Activated CD8-positive, alpha-beta memory T cell treated with anti-CD3 and anti-CD28 coated beads for 1 hour (primary cell): ENCODE results near the gene INSYN1.
"Not testable (repeated sequence)": the region's sequence is repeated elsewhere in the genome, so short reads cannot be mapped to it uniquely, and the experiment has no call there.

ENCODE experiments used
- DNase-seq, 2 donors: peaks; one replicate each; pipeline ENCODE4 v3.0.0-alpha.2; 2020; ENCODE audit warnings: low read depth in 1 of 2; ENCODE audit errors: extremely low read depth in 1 of 2

Gene INSYN1

GRCh38 chr15:73716417-73716816 is 36.7 kb downstream of the INSYN1 start:
- no peak for DNase-seq

- no peak for DNase-seq
Observed at GRCh38 chr15:73715417-73715816, 37.7 kb downstream of the INSYN1 start.

DNA sequence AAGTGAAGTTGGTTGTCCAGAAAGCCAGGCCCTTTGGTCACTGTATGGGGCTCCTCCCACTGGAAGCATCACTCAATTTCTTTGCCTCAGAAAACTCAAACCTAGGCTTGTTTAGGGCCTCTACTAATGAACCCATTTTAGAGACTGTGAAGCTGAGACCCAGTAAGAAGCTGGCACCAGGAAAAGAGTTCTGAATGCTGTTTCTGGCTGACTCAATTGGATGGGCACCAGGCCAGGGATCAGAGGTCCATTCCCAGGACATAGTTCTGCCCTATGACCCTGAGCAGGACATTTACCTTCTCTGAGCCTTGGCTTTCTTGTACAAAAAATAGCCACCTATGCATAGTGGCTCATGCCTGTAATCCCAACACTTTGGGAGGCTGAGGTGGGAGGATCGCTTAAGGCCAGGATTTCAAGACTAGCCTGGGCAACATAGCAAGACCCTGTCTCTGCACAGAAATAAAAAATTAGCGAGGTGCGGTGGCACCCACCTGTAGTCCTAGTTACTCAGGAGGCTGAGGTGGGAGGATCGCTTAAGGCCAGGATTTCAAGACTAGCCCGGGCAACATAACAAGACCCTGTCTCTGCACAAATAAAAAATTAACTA is 38.4 kb downstream of the INSYN1 start:
- DNase-seq, result no peak

DNA sequence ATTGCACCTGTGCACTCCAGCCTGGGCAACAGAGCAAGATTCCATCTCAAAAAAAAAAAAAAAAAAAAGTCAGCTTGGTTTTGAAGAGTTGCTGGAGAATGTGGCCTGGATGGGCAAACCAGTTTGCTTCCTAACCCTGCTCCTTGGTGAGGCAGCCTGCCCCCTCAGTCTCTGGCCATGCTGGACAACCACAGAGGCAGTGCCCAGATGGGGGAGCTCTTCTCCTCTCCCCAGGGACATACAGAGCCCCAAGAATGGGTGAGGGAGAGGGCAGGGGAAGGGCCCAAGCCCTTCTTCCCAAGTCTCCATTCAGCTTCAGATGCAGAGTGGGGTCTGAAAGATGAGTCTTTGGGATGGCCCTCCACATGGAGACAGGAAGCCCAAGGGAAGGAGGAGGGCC is 41.0 kb downstream of the INSYN1 start:
- DNase-seq, result no peak

GRCh38 chr15:73711526-73711925 is 41.6 kb downstream of the INSYN1 start:
- no peak for DNase-seq

- no peak for DNase-seq
Observed at GRCh38 chr15:73710321-73710720, 42.8 kb downstream of the INSYN1 start.

- no peak for DNase-seq
Observed at GRCh38 chr15:73709686-73710085, 43.5 kb downstream of the INSYN1 start.

DNA sequence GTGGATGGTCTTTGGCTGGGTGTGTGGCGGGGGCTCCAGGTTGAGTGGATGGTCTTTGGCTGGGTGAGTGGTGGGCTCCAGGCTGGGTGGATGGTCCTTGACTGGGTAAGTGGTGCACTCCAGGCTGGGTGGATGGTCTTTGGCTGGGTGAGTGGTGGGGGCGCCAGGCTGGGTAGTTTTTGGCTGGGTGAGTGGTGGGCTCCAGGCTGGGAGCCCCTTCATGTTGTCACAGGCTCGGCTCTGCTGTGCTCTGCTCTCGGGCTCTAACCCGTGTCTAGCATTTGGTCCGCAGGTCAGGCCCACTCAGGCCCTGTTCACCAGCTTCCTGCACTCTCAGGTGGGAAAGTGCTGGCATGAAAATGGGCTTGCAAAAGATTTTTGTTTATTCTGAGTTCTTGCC is 43.9 kb downstream of the INSYN1 start:
- DNase-seq, result no peak

GRCh38 chr15:73708691-73709090 is 44.5 kb downstream of the INSYN1 start:
- DNase-seq, result no peak

DNA sequence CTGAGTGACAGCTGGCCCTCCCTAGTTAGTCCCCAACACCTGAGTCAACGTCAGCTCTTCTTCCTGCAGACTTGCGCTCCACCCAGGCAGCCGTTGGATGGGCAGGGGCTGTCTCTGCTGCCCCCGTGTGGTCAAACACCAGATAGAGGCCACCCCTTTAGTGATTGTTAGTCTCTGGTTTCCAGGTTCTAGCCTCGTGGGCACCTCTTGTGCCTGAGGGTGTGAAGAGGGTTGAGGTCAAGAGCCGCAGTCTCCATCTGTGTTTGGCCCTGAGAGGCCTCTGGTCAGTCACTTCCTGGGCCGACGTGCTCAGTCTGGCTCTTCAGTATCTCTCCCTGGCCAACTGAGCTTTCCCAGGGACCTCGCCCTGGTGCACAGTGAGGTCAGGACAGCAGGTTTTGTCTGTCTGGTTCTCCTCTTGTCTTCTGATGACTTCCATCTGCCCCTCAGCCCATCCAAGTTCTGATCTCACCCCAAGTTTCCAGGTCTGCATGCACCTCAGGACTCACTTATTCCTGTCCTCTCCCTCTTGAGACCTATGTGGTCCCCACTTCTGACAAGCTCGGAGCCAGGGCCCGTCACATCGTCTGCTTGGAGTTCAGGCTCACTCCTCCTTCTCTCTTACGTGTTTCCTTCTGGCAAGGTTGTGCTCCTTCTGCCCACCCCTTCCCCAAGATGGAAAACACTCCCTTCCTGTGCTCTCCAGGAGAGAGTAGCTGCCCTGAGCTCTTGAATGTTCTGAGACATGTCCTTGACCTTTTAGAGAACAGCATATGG is 48.1 kb downstream of the INSYN1 start:
- peak; percentile 20 to 41 for DNase-seq

GRCh38 chr15:73704142-73704868 is 48.8 kb downstream of the INSYN1 start:
- not testable (repeated sequence) for DNase-seq

DNA sequence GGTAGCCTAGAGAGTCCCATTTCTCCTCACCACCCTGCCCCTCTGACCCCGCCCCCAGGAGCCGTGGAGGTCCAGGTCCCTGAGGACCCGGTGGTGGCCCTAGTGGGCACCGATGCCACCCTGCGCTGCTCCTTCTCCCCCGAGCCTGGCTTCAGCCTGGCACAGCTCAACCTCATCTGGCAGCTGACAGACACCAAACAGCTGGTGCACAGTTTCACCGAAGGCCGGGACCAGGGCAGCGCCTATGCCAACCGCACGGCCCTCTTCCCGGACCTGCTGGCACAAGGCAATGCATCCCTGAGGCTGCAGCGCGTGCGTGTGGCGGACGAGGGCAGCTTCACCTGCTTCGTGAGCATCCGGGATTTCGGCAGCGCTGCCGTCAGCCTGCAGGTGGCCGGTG is 49.5 kb downstream of the INSYN1 start:
- DNase-seq, result not testable (repeated sequence)

- DNase-seq, result not testable (repeated sequence)
Observed at GRCh38 chr15:73702311-73703239, 50.6 kb downstream of the INSYN1 start.

DNA sequence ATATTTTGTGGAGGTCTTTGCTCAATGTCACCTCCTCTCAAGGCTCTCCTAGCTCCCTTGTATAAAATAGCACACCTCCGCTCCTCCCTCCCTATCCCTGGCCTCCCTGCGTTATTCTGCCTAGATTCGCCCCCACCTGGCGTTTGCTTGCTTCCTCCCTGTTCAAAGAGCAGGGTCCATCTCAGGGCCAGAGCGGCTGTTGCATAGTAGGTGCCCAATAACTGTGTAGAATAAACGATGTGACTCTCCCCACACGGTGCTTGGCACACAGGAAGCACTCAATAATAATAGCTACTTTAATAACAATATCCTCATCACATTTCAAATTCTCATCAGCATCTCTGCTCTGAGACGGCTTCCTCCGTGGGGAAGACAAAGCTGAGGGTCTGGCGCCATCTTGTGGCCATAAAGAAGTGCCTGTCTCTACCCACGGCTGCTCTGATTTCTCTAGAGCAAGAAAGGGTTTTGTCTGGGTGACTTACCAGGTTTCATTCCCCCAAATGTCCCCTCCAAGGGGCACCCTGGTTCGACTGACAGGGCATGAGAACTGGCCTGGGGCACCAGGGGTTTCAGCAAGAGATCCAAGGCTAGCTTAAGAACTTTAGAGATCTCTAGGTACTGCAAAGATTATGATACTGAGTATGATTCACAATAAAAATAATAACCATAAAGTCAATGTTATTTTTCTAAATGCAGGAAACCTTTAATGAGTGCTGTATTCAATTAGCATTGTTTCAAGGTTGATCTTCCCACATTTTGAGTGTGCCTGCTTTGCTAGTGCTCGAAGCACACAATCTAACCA is 52.9 kb downstream of the INSYN1 start:
- DNase-seq, result peak; percentile 40 to 65

DNA sequence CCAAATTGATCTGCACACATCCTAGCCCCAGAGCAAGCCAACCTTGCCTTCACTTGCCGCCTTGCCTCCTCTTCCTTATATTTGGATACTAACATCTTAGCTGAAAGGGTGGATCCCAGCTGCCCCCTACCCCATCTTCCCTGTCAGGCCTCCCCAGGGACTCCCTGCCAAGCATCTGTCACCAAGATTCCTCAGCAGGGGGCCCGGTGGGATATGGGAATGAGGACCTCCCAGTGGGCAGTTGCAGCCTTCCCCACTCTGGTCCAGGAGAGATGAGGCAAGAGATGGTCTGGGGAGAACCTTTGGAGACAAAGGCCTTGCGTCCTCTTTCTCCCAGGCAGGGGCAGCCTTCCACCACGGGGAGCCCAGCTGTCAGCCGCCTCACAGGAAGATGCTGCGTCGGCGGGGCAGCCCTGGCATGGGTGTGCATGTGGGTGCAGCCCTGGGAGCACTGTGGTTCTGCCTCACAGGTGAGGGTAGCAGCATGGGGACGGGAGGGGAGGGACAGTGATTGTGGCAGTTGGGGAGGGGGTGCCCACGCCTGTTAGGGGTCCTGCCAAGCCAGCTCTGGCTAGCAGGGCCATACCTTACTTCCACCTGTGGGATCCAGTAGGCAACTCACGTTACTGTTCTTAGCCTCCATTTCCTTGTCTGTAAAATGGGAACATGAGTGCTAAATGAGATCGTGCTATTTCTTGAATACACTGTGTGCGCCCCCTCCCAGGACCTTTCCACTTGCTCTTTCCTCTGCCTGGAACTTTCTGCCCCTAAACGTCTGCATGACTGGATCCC is 53.7 kb downstream of the INSYN1 start:
- DNase-seq, result no peak

DNA sequence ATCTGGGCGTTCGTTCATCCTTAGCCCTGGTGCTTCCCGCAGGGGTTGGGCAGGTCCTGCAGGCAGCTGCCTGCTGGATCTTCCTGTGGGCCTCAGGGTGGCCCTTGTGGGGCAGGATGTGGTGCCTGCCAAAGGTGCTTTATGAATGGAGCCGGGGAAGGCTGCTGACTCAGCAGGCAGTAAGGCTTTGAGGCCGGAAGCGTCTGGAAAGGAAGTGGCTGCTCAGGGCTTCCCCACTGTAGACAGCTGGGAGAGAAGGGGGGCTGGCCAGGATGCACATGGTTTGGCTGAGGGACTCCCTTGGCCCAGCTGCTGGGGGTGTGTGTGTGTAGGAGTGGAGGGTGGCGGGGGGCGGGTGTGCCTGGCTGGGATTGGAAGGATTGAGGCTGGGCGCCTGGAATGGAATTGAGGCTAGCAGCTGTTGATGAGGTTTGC is 56.1 kb downstream of the INSYN1 start:
- peak; percentile 23 to 44 for DNase-seq

GRCh38 chr15:73696641-73697001 is 56.5 kb downstream of the INSYN1 start:
- no peak for DNase-seq

GRCh38 chr15:73695773-73696640 is 57.1 kb downstream of the INSYN1 start:
- DNase-seq, result no peak
